Measurements from ENCODE around the gene IL26.

IL26 gene

DNA sequence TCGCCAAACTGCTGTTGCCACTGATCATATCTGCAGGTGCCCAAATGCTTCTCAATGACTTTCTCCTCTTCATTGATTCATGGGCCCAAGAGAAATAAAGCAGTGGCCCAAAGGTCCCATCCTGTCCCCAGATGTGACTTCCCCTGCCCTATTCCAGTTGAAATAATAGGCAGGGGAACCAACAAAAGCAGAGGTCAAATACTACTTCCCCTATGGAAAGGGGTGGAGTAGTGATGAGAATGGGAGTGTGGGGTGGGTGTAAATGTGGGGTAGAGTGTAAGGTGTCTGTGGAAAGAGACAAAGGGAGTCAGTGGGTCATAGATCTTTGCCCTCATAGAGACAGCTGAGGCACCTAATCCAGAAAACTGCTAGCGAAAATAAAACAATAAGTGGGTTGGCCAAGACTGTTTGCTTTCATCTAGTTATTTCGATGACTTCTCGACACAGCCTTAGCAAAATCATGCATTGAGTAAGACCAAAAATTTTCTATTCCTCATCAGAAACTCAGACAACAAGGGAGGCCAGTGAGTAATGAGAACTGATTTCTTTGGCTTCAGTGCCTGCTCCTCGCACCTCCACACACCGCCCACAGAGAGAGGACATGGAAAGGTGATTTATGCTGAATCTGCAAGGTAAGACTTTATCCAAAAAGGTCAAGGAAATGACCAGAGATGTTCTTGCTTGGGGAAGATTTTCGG, 38.7 kb upstream of the IL26 start:
- no peak for DNase-seq (ENCODE audit: low read depth, low spot score)
- H3K4me3 ChIP-seq = no peak overlapping the region
- H3K9ac ChIP-seq (ENCODE audit: insufficient read length) = no peak overlapping the region
- H3K36me3 ChIP-seq (ENCODE audit: insufficient read depth, low read length) = no peaks in the 10 kb centered on the region
- no peaks in the 10 kb centered on the region for H3K9me3 ChIP-seq (ENCODE audit: low read depth, low read length)
- TF ChIP-seq FOXP2 (optimal IDR thresholded peaks at IDR 0.05; ENCODE audit: control extremely low read depth, extremely low read length, insufficient read depth) (no peak), EZH2 (IDR thresholded peaks at IDR 0.05) (no peak), POLR2AphosphoS5 (IDR thresholded peaks at IDR 0.05; ENCODE audit: borderline replicate concordance, low read depth, low read length) (no peak)
- no peak overlapping the region for H3K27ac ChIP-seq

DNA sequence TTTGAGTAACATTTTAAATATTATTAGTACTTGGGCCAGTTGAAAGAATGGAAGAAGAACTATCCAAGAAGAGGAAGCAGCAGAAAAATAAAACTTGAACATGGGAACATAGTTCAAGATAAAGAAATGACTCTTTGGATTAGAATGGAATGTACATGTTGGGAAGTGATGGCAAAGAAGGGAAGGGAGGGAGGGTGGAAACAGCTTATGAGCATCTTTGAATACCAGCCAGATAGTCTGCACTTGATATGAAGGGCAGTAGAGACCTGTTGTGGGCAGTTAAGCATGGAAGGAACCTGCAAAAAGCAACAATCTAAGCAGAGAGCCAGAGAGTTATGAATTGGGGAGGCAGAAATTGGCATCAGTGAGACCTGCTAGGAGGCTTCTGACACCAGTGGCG, 37.8 kb upstream of the IL26 start:
- no peak overlapping the region for H3K9ac ChIP-seq (ENCODE audit: insufficient read length)
- no peaks in the 10 kb centered on the region for H3K9me3 ChIP-seq (ENCODE audit: low read depth, low read length)
- no peak overlapping the region for H3K27ac ChIP-seq
- H3K4me3 ChIP-seq = no peak overlapping the region
- TF ChIP-seq EZH2 (IDR thresholded peaks at IDR 0.05) (no peak), FOXP2 (optimal IDR thresholded peaks at IDR 0.05; ENCODE audit: control extremely low read depth, extremely low read length, insufficient read depth) (no peak), POLR2AphosphoS5 (IDR thresholded peaks at IDR 0.05; ENCODE audit: borderline replicate concordance, low read depth, low read length) (no peak)
- DNase-seq (ENCODE audit: low read depth, low spot score) = no peak
- no peaks in the 10 kb centered on the region for H3K36me3 ChIP-seq (ENCODE audit: insufficient read depth, low read length)

DNA sequence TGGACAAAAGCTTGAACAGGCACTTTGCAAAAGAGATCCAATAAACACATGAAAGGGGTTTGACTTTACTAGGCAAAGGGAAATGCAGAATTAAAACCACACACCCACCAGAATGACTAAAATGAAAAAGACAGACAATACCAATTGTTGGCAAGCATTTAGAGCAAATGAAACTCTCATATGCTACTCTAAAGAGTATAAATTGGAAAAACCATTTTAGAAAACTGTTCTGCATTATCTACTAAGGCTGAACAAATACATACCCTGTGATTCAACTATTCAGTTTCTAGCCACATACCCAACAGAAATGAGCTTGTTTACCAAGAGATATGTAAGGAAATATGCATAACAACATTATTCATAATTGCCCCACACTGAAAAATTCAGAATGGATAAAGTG, 36.3 kb upstream of the IL26 start:
- Histone ChIP-seq H3K4me3 (no peak overlapping the region), H3K9ac (ENCODE audit: insufficient read length) (no peak overlapping the region), H3K9me3 (ENCODE audit: low read depth, low read length) (no peaks in the 10 kb centered on the region), H3K36me3 (ENCODE audit: insufficient read depth, low read length) (no peaks in the 10 kb centered on the region), H3K27ac (no peak overlapping the region)
- no peak for DNase-seq (ENCODE audit: low read depth, low spot score)
- TF ChIP-seq FOXP2 (optimal IDR thresholded peaks at IDR 0.05; ENCODE audit: control extremely low read depth, extremely low read length, insufficient read depth) (no peak), EZH2 (IDR thresholded peaks at IDR 0.05) (no peak), POLR2AphosphoS5 (IDR thresholded peaks at IDR 0.05; ENCODE audit: borderline replicate concordance, low read depth, low read length) (no peak)

DNA sequence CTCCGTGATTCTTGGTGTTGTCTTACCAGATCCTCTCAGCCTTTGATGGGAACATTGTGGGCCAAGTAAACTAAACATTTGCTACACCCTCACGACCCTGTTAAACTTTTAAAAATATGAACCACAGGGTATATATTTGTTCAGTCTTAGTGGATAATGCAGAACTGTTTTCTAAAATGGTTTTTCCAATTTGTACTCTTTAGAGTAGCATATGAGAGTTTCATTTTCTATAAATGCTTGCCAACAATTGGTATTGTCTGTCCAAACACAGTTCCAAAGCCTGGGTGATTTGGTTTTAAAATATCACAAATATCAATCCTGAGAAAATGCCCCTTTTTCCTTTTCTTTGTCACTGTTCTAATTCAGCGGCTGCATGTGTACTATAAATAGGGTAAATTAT, 34.5 kb upstream of the IL26 start:
- H3K9ac ChIP-seq (ENCODE audit: insufficient read length) = no peak overlapping the region
- no peak overlapping the region for H3K4me3 ChIP-seq
- no peak for TF ChIP-seq POLR2AphosphoS5 (IDR thresholded peaks at IDR 0.05; ENCODE audit: borderline replicate concordance, low read depth, low read length)
- TF ChIP-seq EZH2 (IDR thresholded peaks at IDR 0.05) = no peak
- TF ChIP-seq FOXP2 (optimal IDR thresholded peaks at IDR 0.05; ENCODE audit: control extremely low read depth, extremely low read length, insufficient read depth) = no peak

DNA sequence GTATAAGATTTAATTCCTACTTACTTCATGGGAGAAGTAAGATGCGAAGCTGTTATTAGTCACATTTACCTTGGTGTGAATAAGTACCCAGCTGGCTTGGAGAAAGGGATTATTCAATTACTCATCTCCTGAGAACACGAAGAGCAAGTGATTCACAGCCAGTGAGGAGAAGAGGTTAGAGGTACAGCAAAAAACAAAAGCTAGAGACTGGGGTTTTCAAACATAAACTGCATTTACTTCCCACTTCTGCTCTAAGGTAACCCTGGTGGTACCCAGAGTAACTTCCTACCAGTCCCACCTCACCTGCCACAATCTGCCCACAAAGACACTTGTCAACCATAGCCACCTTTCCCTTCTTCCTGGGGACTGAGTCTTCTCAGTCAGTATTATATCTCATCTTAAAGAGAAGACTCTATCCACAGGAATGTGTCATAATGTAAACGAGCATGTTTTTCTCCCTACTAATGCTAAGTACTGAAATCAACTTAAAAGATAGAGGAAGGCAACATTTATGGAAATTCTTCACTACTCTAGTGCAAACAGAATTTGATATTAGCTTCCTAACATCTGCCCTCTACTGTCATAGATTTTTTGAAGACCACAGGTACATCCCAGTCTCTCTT, 33.8 kb upstream of the IL26 start:
- Histone ChIP-seq H3K9me3 (ENCODE audit: low read depth, low read length) (no peaks in the 10 kb centered on the region), H3K27ac (no peak overlapping the region), H3K4me3 (no peak overlapping the region), H3K9ac (ENCODE audit: insufficient read length) (no peak overlapping the region), H3K36me3 (ENCODE audit: insufficient read depth, low read length) (no peaks in the 10 kb centered on the region)
- no peak for TF ChIP-seq EZH2 (IDR thresholded peaks at IDR 0.05)
- TF ChIP-seq FOXP2 (optimal IDR thresholded peaks at IDR 0.05; ENCODE audit: control extremely low read depth, extremely low read length, insufficient read depth) = no peak
- TF ChIP-seq POLR2AphosphoS5 (IDR thresholded peaks at IDR 0.05; ENCODE audit: borderline replicate concordance, low read depth, low read length) = no peak
- DNase-seq (ENCODE audit: low read depth, low spot score) = no peak

More for the DNA sequence above, 34.5 kb upstream of the IL26 start:
- H3K9me3 ChIP-seq (ENCODE audit: low read depth, low read length) = no peaks in the 10 kb centered on the region
- no peaks in the 10 kb centered on the region for H3K36me3 ChIP-seq (ENCODE audit: insufficient read depth, low read length)
- DNase-seq (ENCODE audit: low read depth, low spot score) = no peak
- no peak overlapping the region for H3K27ac ChIP-seq

DNA sequence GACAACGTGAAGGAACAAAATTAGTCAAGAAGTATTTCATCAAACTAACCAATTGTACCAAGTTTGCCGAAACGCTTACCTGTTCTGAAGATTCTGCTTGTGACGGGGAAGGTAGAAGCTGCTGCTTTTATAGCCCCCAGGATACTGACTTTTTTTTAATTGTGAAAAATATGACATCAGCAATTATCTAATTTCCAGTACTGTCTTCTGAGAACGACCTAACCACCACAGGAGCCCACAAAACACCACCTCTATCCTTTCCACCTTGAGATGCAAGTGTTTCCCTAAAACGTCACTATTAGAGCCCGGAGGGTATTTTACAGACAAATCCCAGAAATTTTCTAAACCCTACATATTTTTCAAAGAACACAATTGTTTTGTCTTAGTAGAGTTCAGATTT, 27.9 kb upstream of the IL26 start, which contains the start of gene IL22:
Gene IL22 (minus strand): TSS at position 101 of the 400 bp plus-strand sequence. CDS start 156 bp downstream, outside the sequence.
- no peak within 1 kb of the TSS for H3K4me3 ChIP-seq
- H3K9me3 ChIP-seq (ENCODE audit: low read depth, low read length) = no peaks in the 10 kb centered on the region
- no peak for DNase-seq (ENCODE audit: low read depth, low spot score)
- H3K36me3 ChIP-seq (ENCODE audit: insufficient read depth, low read length) = no peaks in the 10 kb centered on the region
- no peak within 1 kb of the TSS for H3K27ac ChIP-seq
- TF ChIP-seq EZH2 (IDR thresholded peaks at IDR 0.05) = no peak
- TF ChIP-seq FOXP2 (optimal IDR thresholded peaks at IDR 0.05; ENCODE audit: control extremely low read depth, extremely low read length, insufficient read depth) = no peak
- no peak for TF ChIP-seq POLR2AphosphoS5 (IDR thresholded peaks at IDR 0.05; ENCODE audit: borderline replicate concordance, low read depth, low read length)
- no peak within 1 kb of the TSS for H3K9ac ChIP-seq (ENCODE audit: insufficient read length)

DNA sequence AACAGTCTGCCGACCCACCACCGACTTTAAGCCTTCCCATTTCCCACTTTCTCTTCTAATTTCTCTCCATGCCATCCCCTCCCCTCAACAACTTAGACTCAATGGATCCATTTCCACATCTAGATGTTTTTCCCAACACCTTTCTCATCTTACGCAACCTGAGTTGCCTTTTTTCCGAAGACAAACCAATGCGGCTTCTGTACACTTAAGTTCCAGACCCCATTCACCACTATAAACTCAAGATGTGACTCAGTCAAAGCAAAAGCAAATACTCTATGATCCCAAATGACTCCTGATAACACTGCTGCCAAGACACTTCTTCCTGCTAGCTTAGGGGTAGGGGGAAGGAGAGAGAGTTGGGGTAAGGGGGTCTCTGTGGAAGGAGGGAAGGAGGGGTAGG, 26.5 kb upstream of the IL26 start:
- H3K27ac ChIP-seq = no peak overlapping the region
- no peak for DNase-seq (ENCODE audit: low read depth, low spot score)

DNA sequence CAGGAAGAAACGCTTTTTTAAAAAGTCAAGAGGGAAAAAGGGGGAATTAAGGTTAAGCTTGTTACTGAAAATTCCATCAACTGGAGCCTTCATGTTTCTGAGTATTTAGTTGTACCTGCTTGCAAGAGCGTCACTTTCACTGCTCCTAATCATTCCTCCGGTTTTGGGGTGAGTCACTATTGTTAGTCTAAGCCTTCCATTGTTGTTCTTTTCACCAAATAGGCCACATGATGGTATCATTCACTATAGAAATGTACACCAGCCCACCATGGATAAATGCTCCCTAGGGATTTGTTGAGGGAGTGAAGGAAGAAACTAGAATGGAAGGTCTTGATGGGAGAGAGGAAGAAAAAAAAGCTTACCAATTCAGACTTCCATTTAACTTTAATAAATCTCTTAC, 24.8 kb upstream of the IL26 start:
- H3K9me3 ChIP-seq (ENCODE audit: low read depth, low read length) = no peaks in the 10 kb centered on the region
- no peaks in the 10 kb centered on the region for H3K36me3 ChIP-seq (ENCODE audit: insufficient read depth, low read length)
- no peak overlapping the region for H3K9ac ChIP-seq (ENCODE audit: insufficient read length)
- no peak for DNase-seq (ENCODE audit: low read depth, low spot score)
- H3K27ac ChIP-seq = no peak overlapping the region
- no peak overlapping the region for H3K4me3 ChIP-seq
- TF ChIP-seq POLR2AphosphoS5 (IDR thresholded peaks at IDR 0.05; ENCODE audit: borderline replicate concordance, low read depth, low read length) (no peak), EZH2 (IDR thresholded peaks at IDR 0.05) (no peak), FOXP2 (optimal IDR thresholded peaks at IDR 0.05; ENCODE audit: control extremely low read depth, extremely low read length, insufficient read depth) (no peak)

More for the DNA sequence above, 26.5 kb upstream of the IL26 start:
- Histone ChIP-seq H3K9ac (ENCODE audit: insufficient read length) (no peak overlapping the region), H3K9me3 (ENCODE audit: low read depth, low read length) (no peaks in the 10 kb centered on the region), H3K4me3 (no peak overlapping the region), H3K36me3 (ENCODE audit: insufficient read depth, low read length) (no peaks in the 10 kb centered on the region)
- TF ChIP-seq FOXP2 (optimal IDR thresholded peaks at IDR 0.05; ENCODE audit: control extremely low read depth, extremely low read length, insufficient read depth) (no peak), POLR2AphosphoS5 (IDR thresholded peaks at IDR 0.05; ENCODE audit: borderline replicate concordance, low read depth, low read length) (no peak), EZH2 (IDR thresholded peaks at IDR 0.05) (no peak)
